ENCODE data around the gene PARD3B.

The PARD3B gene

GRCh38 chr2:205665791-205666190, 1120.5 kb downstream of the PARD3B start:
- H3K4me3 ChIP-seq (ENCODE audit: low read length) = no peak overlapping the region
- H3K4me1 ChIP-seq (ENCODE audit: control insufficient read depth, low read depth, low read length) = peaks cover 6% of the 10 kb centered on the region
- no peaks in the 10 kb centered on the region for H3K9me3 ChIP-seq (ENCODE audit: control insufficient read depth, low read depth, low read length)
- no peaks in the 10 kb centered on the region for H3K36me3 ChIP-seq (ENCODE audit: control insufficient read depth, low read depth, low read length)
- H3K9ac ChIP-seq (ENCODE audit: low read length) = no peak overlapping the region
- no peak overlapping the region for H3K27ac ChIP-seq (ENCODE audit: low read length)
- H3K27me3 ChIP-seq (ENCODE audit: control insufficient read depth, insufficient read depth, low read length) = no peaks in the 10 kb centered on the region

Data from iPS-18a (cell line).